IMR-90 (cell line): Measurements from ENCODE around the gene WNT7B. TPM values are rescaled to one million over a fixed set of nuclear protein-coding genes. Genes with fewer than 3 reads are reported as not detected.

Experiments
- ATAC-seq: fragments of 200-7000 bp; cut with Tn5 transposase; 2 replicates; pipeline ENCODE4 v1.9.1; 2020; ENCODE audit warnings: low read depth, mild to moderate bottlenecking, moderate library complexity
- BruUV-seq: library from RNA; stranded (reverse); fragments of 400-500 nt; replicated peaks from 2 replicates; lab custom pipeline; 2021; lab: Mats Ljungman, UMichigan
- CTCF ChIA-PET: fragments of 300-600 bp; formaldehyde crosslinking; extraction: SDS; loops from one replicate; lab custom pipeline; 2021; ENCODE audit warnings: antibody characterized with exemption; lab: Yijun Ruan, JAX
- POLR2A ChIA-PET: fragments of 300-600 bp; sonication (Branson Sonifier 250); formaldehyde crosslinking; loops from one replicate; lab custom pipeline; 2022; ENCODE audit warnings: antibody characterized with exemption; ENCODE audit not compliant: unreplicated experiment; lab: Charles Lee
- DNase-seq: peaks from one replicate; pipeline ENCODE4 v3.0.0; 2013
- H2AFZ ChIP-seq: replicated peaks from 2 replicates; pipeline ENCODE3; 2013; ENCODE audit warnings: low read length, mild to moderate bottlenecking; ENCODE audit not compliant: poor library complexity
- H2AK5ac ChIP-seq: 2 replicates; pipeline ENCODE4 v1.6.1; 2013; ENCODE audit warnings: low read depth, low read length, inconsistent platforms
- H2AK9ac ChIP-seq: replicated peaks from 2 replicates; pipeline ENCODE3; 2013; ENCODE audit warnings: mild to moderate bottlenecking, low read depth, low read length, moderate library complexity; ENCODE audit not compliant: poor library complexity
- H2BK120ac ChIP-seq: 2 replicates; pipeline ENCODE4 v1.6.1; 2013; ENCODE audit warnings: low read depth, low read length, inconsistent platforms
- H2BK15ac ChIP-seq: 3 replicates; pipeline ENCODE4 v1.6.1; 2013; ENCODE audit warnings: low read depth, low read length, inconsistent platforms
- H2BK20ac ChIP-seq: 2 replicates; pipeline ENCODE4 v1.6.1; 2013; ENCODE audit warnings: low read depth, mild to moderate bottlenecking, inconsistent platforms, low read length, moderate library complexity
- H2BK5ac ChIP-seq: 2 replicates; pipeline ENCODE4 v1.6.1; 2013; ENCODE audit warnings: mild to moderate bottlenecking, low read depth, low read length, inconsistent platforms; ENCODE audit not compliant: poor library complexity, severe bottlenecking
- H3K14ac ChIP-seq: replicated peaks from 2 replicates; pipeline ENCODE4 v1.6.1; 2013; ENCODE audit warnings: low read depth, low read length, inconsistent platforms
- H3K18ac ChIP-seq: 2 replicates; pipeline ENCODE4 v1.6.1; 2013; ENCODE audit warnings: low read depth, low read length, control low read depth
- H3K23ac ChIP-seq: 2 replicates; pipeline ENCODE4 v1.6.1; 2013; ENCODE audit warnings: low read depth, low read length, inconsistent platforms
- H3K27ac ChIP-seq: 2 replicates; pipeline ENCODE4 v1.5.1; 2013; ENCODE audit warnings: mild to moderate bottlenecking, control low read depth, low read length; ENCODE audit not compliant: insufficient read depth
- H3K27me3 ChIP-seq: 2 replicates; pipeline ENCODE4 v1.6.1; 2013; ENCODE audit warnings: low read length; ENCODE audit not compliant: control insufficient read depth, insufficient read depth
- H3K36me3 ChIP-seq: 2 replicates; pipeline ENCODE4 v1.6.1; 2013; ENCODE audit warnings: low read length, mixed read lengths; ENCODE audit not compliant: control insufficient read depth, insufficient read depth
- H3K4ac ChIP-seq: 2 replicates; pipeline ENCODE4 v1.6.1; 2013; ENCODE audit warnings: low read depth, low read length, inconsistent platforms
- H3K4me1 ChIP-seq: 2 replicates; pipeline ENCODE4 v1.6.1; 2013; ENCODE audit warnings: low read length, mixed read lengths; ENCODE audit not compliant: control insufficient read depth, insufficient read depth
- H3K4me2 ChIP-seq: 2 replicates; pipeline ENCODE4 v1.6.1; 2013; ENCODE audit warnings: low read depth, mild to moderate bottlenecking, control low read depth, low read length, moderate library complexity
- H3K4me3 ChIP-seq: 2 replicates; pipeline ENCODE4 v1.5.1; 2013; ENCODE audit warnings: low read depth, mild to moderate bottlenecking, control low read depth, low read length, moderate library complexity; ENCODE audit not compliant: insufficient read depth
- H3K56ac ChIP-seq: 2 replicates; pipeline ENCODE4 v1.6.1; 2013; ENCODE audit warnings: low read length, inconsistent platforms; ENCODE audit not compliant: insufficient read depth; ENCODE audit errors: extremely low read depth
- H3K79me1 ChIP-seq, 2 experiments: 2 replicates each; pipeline ENCODE4 v1.6.1; 2013; ENCODE audit warnings: low read length in 2 of 2, inconsistent platforms in 1 of 2, low read depth in 1 of 2
- H3K9ac ChIP-seq: 2 replicates; pipeline ENCODE4 v1.6.1; 2013; ENCODE audit warnings: low read depth, low read length, control low read depth
- H3K9me1 ChIP-seq: 2 replicates; pipeline ENCODE4 v1.6.1; 2013; ENCODE audit warnings: low read length, inconsistent platforms; ENCODE audit not compliant: insufficient read depth
- H3K9me3 ChIP-seq: 2 replicates; pipeline ENCODE4 v1.6.1; 2013; ENCODE audit warnings: low read length; ENCODE audit not compliant: control insufficient read depth, insufficient read depth
- H4K20me1 ChIP-seq: 2 replicates; pipeline ENCODE4 v1.6.1; 2013; ENCODE audit warnings: low read length, inconsistent platforms; ENCODE audit not compliant: insufficient read depth
- H4K5ac ChIP-seq: 2 replicates; pipeline ENCODE4 v1.6.1; 2013; ENCODE audit warnings: mild to moderate bottlenecking, low read depth, low read length, control low read depth
- H4K8ac ChIP-seq, 2 experiments: 2 replicates each; pipeline ENCODE4 v1.6.1; 2013; ENCODE audit warnings: low read depth in 2 of 2, low read length in 2 of 2, control low read depth in 1 of 2, inconsistent platforms in 1 of 2
- H4K91ac ChIP-seq: 2 replicates; pipeline ENCODE4 v1.6.1; 2013; ENCODE audit warnings: low read depth, low read length, inconsistent platforms; ENCODE audit not compliant: insufficient read depth
- MXI1 ChIP-seq: IDR thresholded peaks from 2 replicates; pipeline ENCODE4 v1.6.1; 2012; ENCODE audit warnings: low read depth, mild to moderate bottlenecking, low read length, moderate library complexity, borderline replicate concordance
- NFE2L2 ChIP-seq: fragments of 150-350 bp; IDR thresholded peaks from 2 replicates; pipeline ENCODE4 v1.6.1; 2016; ENCODE audit warnings: low read depth, mild to moderate bottlenecking, low read length
- WGBS, 2 experiments: methylation state at CpG; one replicate each; pipeline versions ENCODE4 v1.1.5 to v1.1.7; 2013; ENCODE audit warnings: missing lambda C conversion rate in 2 of 2; ENCODE audit not compliant: insufficient read length in 1 of 2; ENCODE audit errors: extremely low coverage in 2 of 2; 5-methylcytosine and 5-hydroxymethylcytosine counted together
- dilution Hi-C: fragments of 300-500 bp; cut with HindIII; formaldehyde crosslinking; loops from one replicate; pipeline ENCODE4 v1.14.3; 2018; ENCODE audit warnings: low sequenced_read_pairs; ENCODE audit not compliant: unreplicated experiment
- in situ Hi-C: fragments of 300-500 bp; cut with MboI; formaldehyde crosslinking; loops from 3 replicates; pipeline ENCODE4 v1.14.3; 2019; ENCODE audit warnings: low sequenced_read_pairs, inconsistent platforms, mixed read lengths
- intact Hi-C: fragments of 100-400 bp; cut with micrococcal nuclease; formaldehyde crosslinking; loops from 2 replicates; pipeline ENCODE4 v1.10.0; 2022
- polyA plus RNA-seq, 3 experiments: library from polyadenylated mRNA; depleted of rRNA; stranded (reverse); fragments of >200 nt; gene quantifications; 2 replicates each; pipeline ENCODE4 v1.2.3, GENCODE V29; 2012; ENCODE audit warnings: low replicate concordance in 1 of 3
- total RNA-seq: library from RNA; depleted of rRNA; stranded (reverse); fragments of >200 nt; gene quantifications from 2 replicates; pipeline ENCODE4 v1.2.3, GENCODE V29; 2012
- TF ChIP-seq, protein P1 (sequence below): fragments of 150-350 bp; IDR thresholded peaks from 2 replicates; pipeline ENCODE4 v1.6.1; 2017; ENCODE audit warnings: mild to moderate bottlenecking, antibody characterized with exemption, low read length, low read depth

WNT7B gene
- total and polyA plus RNA-seq, 2 of the 4 experiments (the other 2 are of a cell fraction): under 0.01 to 0.15 TPM

DNA sequence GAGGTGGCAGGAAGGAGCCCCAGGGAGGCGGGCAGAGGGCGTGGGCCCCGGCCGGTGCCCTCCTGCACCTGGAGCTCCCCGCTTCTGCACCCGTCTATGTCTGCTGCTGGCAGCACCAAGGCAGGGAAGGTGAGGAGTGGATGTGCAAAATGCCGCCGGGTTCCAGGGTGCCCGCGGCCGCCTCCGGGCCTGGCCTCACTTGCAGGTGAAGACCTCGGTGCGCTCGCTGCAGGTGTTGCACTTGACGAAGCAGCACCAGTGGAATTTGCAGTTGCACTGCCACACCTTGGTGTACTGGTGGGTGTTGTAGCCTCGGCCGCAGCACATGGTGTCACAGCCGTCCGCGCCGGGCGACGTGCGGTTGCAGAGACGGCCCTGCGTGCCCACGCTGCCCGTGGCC, 54.3 kb downstream of the WNT7B start:
- Histone ChIP-seq H2BK15ac (no peak overlapping the region), H3K4ac (no peak overlapping the region), H4K8ac (no peak overlapping the region), H3K18ac (no peak overlapping the region), H2AK9ac (no peak overlapping the region), H2BK5ac (no peak overlapping the region), H3K79me1 (no peaks in the 10 kb centered on the region), H3K4me3 (no peak overlapping the region), H3K27me3 (peaks cover 22% of the 10 kb centered on the region), H3K36me3 (no peaks in the 10 kb centered on the region), H2BK20ac (no peak overlapping the region), H4K20me1 (no peaks in the 10 kb centered on the region), H2AFZ (no peak overlapping the region), H4K5ac (no peak overlapping the region), H3K9ac (no peak overlapping the region), H3K4me2 (no peak overlapping the region), H3K27ac (no peak overlapping the region), H2AK5ac (no peak overlapping the region), H3K23ac (no peak overlapping the region), H3K9me1 (no peaks in the 10 kb centered on the region), H3K56ac (no peak overlapping the region), H3K4me1 (no peaks in the 10 kb centered on the region), H2BK120ac (no peak overlapping the region), H3K9me3 (no peaks in the 10 kb centered on the region), H3K14ac (no peak overlapping the region), H4K91ac (no peak overlapping the region)
- BruUV-seq: no TSS peak
- POLR2A ChIA-PET: no interaction called here
- 85% methylated on average over 7 of the region's 29 CpGs; no CpG with 5 or more reads in 1 of the 2 experiments for WGBS, 2 experiments
- CTCF ChIA-PET: no interaction called here
- in situ Hi-C loops: no loop called here
- no peak for DNase-seq
- dilution Hi-C loops: no loop called here
- TF ChIP-seq NFE2L2 (no peak), MXI1 (no peak)
- TF ChIP-seq, protein P1, sequence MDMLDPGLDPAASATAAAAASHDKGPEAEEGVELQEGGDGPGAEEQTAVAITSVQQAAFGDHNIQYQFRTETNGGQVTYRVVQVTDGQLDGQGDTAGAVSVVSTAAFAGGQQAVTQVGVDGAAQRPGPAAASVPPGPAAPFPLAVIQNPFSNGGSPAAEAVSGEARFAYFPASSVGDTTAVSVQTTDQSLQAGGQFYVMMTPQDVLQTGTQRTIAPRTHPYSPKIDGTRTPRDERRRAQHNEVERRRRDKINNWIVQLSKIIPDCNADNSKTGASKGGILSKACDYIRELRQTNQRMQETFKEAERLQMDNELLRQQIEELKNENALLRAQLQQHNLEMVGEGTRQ: no peak
- no peak for ATAC-seq
- intact Hi-C loops: no loop called here
